ENCODE measurements around the gene TECPR1. TPM values are rescaled to one million over a fixed set of nuclear protein-coding genes. Genes with fewer than 3 reads are reported as not detected.

The TECPR1 gene
- total and polyA plus RNA-seq, 2 of the 4 experiments (the other 2 are of a cell fraction), result 11.5 to 14.7 TPM

DNA sequence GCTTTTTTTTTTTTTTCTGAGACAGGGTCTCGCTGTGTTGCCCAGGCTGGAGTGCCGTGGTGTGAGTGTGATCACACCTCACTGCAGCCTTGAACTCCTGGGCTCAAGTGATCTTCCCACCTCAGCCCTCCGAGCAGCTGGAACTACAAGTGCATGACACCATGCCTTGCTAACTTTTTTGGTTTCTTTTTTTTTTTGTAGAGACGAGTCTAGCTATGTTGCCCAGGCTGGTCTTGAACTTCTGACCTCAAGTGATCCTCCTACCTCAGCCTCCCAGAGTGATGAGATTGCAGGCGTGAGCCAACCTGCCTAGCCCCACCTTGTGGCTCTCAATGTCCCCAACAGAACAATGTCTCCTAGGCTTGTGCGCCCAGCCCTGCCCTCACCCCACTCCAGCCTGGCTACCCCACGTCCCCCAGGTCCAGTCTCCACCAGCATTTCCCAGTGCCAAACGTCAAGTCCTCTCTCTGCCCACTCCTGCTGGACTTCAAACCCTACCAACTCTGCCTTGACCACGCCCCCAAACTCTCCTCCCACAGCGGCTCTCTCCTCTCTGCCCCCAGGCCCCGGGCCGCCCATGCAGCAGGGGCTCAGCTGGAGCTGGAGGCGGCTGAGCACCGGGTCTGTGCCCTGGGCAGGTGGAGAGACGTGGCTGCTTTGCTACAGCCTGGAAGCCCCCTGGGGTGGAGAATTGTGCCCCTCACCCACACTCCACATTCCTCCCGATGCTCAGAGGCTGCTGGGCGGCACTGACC, 21.9 kb downstream of the TECPR1 start:
- Histone ChIP-seq H3K23ac (ENCODE audit: low read depth, low read length) (no peak overlapping the region), H2BK120ac (ENCODE audit: low read depth, low read length) (no peak overlapping the region), H3K9me1 (ENCODE audit: insufficient read depth, low read length) (no peaks in the 10 kb centered on the region), H3K79me1 (ENCODE audit: low read depth in 1 of 2, low read length in 2 of 2) (no peaks in the 10 kb centered on the region), H3K14ac (replicated peaks; ENCODE audit: low read depth, low read length) (no peak overlapping the region), H2BK15ac (ENCODE audit: low read depth, low read length) (no peak overlapping the region), H4K91ac (ENCODE audit: insufficient read depth, low read depth, low read length) (no peak overlapping the region), H3K18ac (ENCODE audit: low read depth, low read length) (no peak overlapping the region), H2BK5ac (ENCODE audit: low read depth, low read length, poor library complexity, severe bottlenecking) (no peak overlapping the region), H2BK20ac (ENCODE audit: low read depth, low read length) (no peak overlapping the region), H4K20me1 (ENCODE audit: insufficient read depth, low read length) (no peaks in the 10 kb centered on the region), H4K8ac (ENCODE audit: low read depth in 2 of 2, low read length in 2 of 2) (no peak overlapping the region), H3K4me3 (ENCODE audit: insufficient read depth, low read depth, low read length) (no peak overlapping the region), H3K27ac (ENCODE audit: insufficient read depth, low read length) (no peak overlapping the region), H3K4me1 (ENCODE audit: control insufficient read depth, insufficient read depth, low read length) (no peaks in the 10 kb centered on the region), H2AK5ac (ENCODE audit: low read depth, low read length) (no peak overlapping the region), H2AFZ (replicated peaks; ENCODE audit: low read length, poor library complexity) (no peak overlapping the region), H3K56ac (ENCODE audit: extremely low read depth, insufficient read depth, low read length) (no peak overlapping the region), H3K36me3 (ENCODE audit: control insufficient read depth, insufficient read depth, low read length) (peaks cover 39% of the 10 kb centered on the region), H3K9ac (ENCODE audit: low read depth, low read length) (no peak overlapping the region), H3K9me3 (ENCODE audit: control insufficient read depth, insufficient read depth, low read length) (no peaks in the 10 kb centered on the region), H3K27me3 (ENCODE audit: control insufficient read depth, insufficient read depth, low read length) (no peaks in the 10 kb centered on the region), H3K4me2 (ENCODE audit: low read depth, low read length) (no peak overlapping the region), H2AK9ac (replicated peaks; ENCODE audit: low read depth, low read length, poor library complexity) (no peak overlapping the region), H3K4ac (ENCODE audit: low read depth, low read length) (no peak overlapping the region), H4K5ac (ENCODE audit: low read depth, low read length) (no peak overlapping the region)
- in situ Hi-C loops (cut with MboI; ENCODE audit: low sequenced_read_pairs), result loop anchor here (10.0 kb wide), 1 partner anchor 205 kb away; no protein-coding TSS in a partner anchor
- TF ChIP-seq, protein P1, sequence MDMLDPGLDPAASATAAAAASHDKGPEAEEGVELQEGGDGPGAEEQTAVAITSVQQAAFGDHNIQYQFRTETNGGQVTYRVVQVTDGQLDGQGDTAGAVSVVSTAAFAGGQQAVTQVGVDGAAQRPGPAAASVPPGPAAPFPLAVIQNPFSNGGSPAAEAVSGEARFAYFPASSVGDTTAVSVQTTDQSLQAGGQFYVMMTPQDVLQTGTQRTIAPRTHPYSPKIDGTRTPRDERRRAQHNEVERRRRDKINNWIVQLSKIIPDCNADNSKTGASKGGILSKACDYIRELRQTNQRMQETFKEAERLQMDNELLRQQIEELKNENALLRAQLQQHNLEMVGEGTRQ (IDR thresholded peaks at IDR 0.05; ENCODE audit: low read depth, low read length), result no peak
- TF ChIP-seq, protein P2, sequence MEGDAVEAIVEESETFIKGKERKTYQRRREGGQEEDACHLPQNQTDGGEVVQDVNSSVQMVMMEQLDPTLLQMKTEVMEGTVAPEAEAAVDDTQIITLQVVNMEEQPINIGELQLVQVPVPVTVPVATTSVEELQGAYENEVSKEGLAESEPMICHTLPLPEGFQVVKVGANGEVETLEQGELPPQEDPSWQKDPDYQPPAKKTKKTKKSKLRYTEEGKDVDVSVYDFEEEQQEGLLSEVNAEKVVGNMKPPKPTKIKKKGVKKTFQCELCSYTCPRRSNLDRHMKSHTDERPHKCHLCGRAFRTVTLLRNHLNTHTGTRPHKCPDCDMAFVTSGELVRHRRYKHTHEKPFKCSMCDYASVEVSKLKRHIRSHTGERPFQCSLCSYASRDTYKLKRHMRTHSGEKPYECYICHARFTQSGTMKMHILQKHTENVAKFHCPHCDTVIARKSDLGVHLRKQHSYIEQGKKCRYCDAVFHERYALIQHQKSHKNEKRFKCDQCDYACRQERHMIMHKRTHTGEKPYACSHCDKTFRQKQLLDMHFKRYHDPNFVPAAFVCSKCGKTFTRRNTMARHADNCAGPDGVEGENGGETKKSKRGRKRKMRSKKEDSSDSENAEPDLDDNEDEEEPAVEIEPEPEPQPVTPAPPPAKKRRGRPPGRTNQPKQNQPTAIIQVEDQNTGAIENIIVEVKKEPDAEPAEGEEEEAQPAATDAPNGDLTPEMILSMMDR (conservative IDR thresholded peaks at IDR 0.05; ENCODE audit: low read depth, low read length), result no peak
- TF ChIP-seq RAD21 (IDR thresholded peaks at IDR 0.05; ENCODE audit: low read length), result no peak
- TF ChIP-seq MAZ (IDR thresholded peaks at IDR 0.05; ENCODE audit: borderline replicate concordance, low read depth, low read length), result no peak
- no peak for TF ChIP-seq NFE2L2 (IDR thresholded peaks at IDR 0.05; ENCODE audit: low read depth, low read length)
- TF ChIP-seq CHD1 (IDR thresholded peaks at IDR 0.05; ENCODE audit: low read depth, low read length), result no peak
- no peak for TF ChIP-seq SMC3 (IDR thresholded peaks at IDR 0.05; ENCODE audit: low read depth, low read length)
- no peak for TF ChIP-seq CEBPB (IDR thresholded peaks at IDR 0.05; ENCODE audit: low read depth, low read length)
- no peak for TF ChIP-seq MAFK (IDR thresholded peaks at IDR 0.05; ENCODE audit: low read depth, low read length)
- TF ChIP-seq RCOR1 (IDR thresholded peaks at IDR 0.05; ENCODE audit: insufficient replicate concordance, low read length), result no peak
- no peak for TF ChIP-seq RFX5 (IDR thresholded peaks at IDR 0.05; ENCODE audit: low read depth, low read length)
- no peak for TF ChIP-seq FOS (IDR thresholded peaks at IDR 0.05; ENCODE audit: low read depth, low read length)
- TF ChIP-seq BHLHE40 (IDR thresholded peaks at IDR 0.05; ENCODE audit: low read depth, low read length), result no peak
- TF ChIP-seq POLR2A (IDR thresholded peaks at IDR 0.05; ENCODE audit: low read depth, low read length), result no peak
- TF ChIP-seq, protein P3, sequence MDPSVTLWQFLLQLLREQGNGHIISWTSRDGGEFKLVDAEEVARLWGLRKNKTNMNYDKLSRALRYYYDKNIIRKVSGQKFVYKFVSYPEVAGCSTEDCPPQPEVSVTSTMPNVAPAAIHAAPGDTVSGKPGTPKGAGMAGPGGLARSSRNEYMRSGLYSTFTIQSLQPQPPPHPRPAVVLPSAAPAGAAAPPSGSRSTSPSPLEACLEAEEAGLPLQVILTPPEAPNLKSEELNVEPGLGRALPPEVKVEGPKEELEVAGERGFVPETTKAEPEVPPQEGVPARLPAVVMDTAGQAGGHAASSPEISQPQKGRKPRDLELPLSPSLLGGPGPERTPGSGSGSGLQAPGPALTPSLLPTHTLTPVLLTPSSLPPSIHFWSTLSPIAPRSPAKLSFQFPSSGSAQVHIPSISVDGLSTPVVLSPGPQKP (IDR thresholded peaks at IDR 0.05; ENCODE audit: borderline replicate concordance, low read depth, low read length), result no peak
- TF ChIP-seq MXI1 (IDR thresholded peaks at IDR 0.05; ENCODE audit: borderline replicate concordance, low read depth, low read length), result no peak
- intact Hi-C loops (cut with micrococcal nuclease), result no loop called here
- BruUV-seq (replicated peaks), result no TSS peak
- ChIA-PET POLR2A (ENCODE audit: unreplicated experiment) (no interaction called here), CTCF (no interaction called here)
- 63% methylated on average over 4 of the region's 17 CpGs; no CpG with 5 or more reads in 1 of the 2 experiments for WGBS, 2 experiments (ENCODE audit: extremely low coverage in 2 of 2, insufficient read length in 1 of 2)
- dilution Hi-C loops (cut with HindIII; ENCODE audit: low sequenced_read_pairs, unreplicated experiment), result no loop called here
- ATAC-seq (ENCODE audit: low read depth), result no peak
- no peak for DNase-seq

All from IMR-90 (cell line).